ENCODE data around the gene GLS. TPM values are rescaled to one million over a fixed set of nuclear protein-coding genes. Genes with fewer than 3 reads are reported as not detected.

The GLS gene
- total and polyA plus RNA-seq, 9 donors, result 20.2 to 141 (median 76.0) TPM

- Histone ChIP-seq H3K36me3 (no peaks in the 10 kb centered on the region), H3K27me3 (no peaks in the 10 kb centered on the region), H3K27ac (no peak overlapping the region), H3K4me1 (ENCODE audit: insufficient read depth) (peaks cover 2% of the 10 kb centered on the region), H3K9me3 (no peaks in the 10 kb centered on the region), H3K4me3 (no peak overlapping the region)
- TF ChIP-seq CTCF (IDR thresholded peaks at IDR 0.05) (no peak), POLR2A (IDR thresholded peaks at IDR 0.05) (no peak), EP300 (IDR thresholded peaks at IDR 0.05) (no peak)
- 79 to 80% (median 79%) methylated on average over 4 of the region's 4 CpGs for WGBS, 3 donors
- intact Hi-C loops (cut with DNase I), result no loop called here
- DNase-seq, result no peak
Observed at GRCh38 chr2:190840569-190841172, 40.0 kb upstream of the GLS start.

- WGBS, 3 donors, result 83 to 86% (median 86%) methylated on average over 8 of the region's 8 CpGs
- peaks cover 4% of the 10 kb centered on the region for H3K4me1 ChIP-seq (ENCODE audit: insufficient read depth)
Observed at GRCh38 chr2:190841707-190842505, 38.7 kb upstream of the GLS start.

GRCh38 chr2:190842606-190843104 is 38.0 kb upstream of the GLS start:
- no peaks in the 10 kb centered on the region for H3K9me3 ChIP-seq
- 81 to 96% (median 95%) methylated on average over 1 of the region's 1 CpG for WGBS, 3 donors
- no peaks in the 10 kb centered on the region for H3K27me3 ChIP-seq
- intact Hi-C loops (cut with DNase I), result no loop called here
- TF ChIP-seq CTCF (IDR thresholded peaks at IDR 0.05) (no peak), POLR2A (IDR thresholded peaks at IDR 0.05) (no peak), EP300 (IDR thresholded peaks at IDR 0.05) (no peak)
- no peak overlapping the region for H3K27ac ChIP-seq
- no peak overlapping the region for H3K4me3 ChIP-seq
- no peaks in the 10 kb centered on the region for H3K36me3 ChIP-seq
- no peak for DNase-seq
- peaks cover 4% of the 10 kb centered on the region for H3K4me1 ChIP-seq (ENCODE audit: insufficient read depth)

More at GRCh38 chr2:190841707-190842505, 38.7 kb upstream of the GLS start:
- Histone ChIP-seq H3K9me3 (no peaks in the 10 kb centered on the region), H3K4me3 (no peak overlapping the region), H3K27me3 (no peaks in the 10 kb centered on the region), H3K36me3 (no peaks in the 10 kb centered on the region), H3K27ac (no peak overlapping the region)
- no peak for TF ChIP-seq CTCF (IDR thresholded peaks at IDR 0.05)
- TF ChIP-seq EP300 (IDR thresholded peaks at IDR 0.05), result no peak
- TF ChIP-seq POLR2A (IDR thresholded peaks at IDR 0.05), result no peak
- intact Hi-C loops (cut with DNase I), result no loop called here
- no peak for DNase-seq

- no peak overlapping the region for H3K27ac ChIP-seq
- whole genome bisulfite sequencing, 3 donors, result 93 to 95% (median 93%) methylated on average over 3 of the region's 3 CpGs
- TF ChIP-seq CTCF (IDR thresholded peaks at IDR 0.05) (no peak), EP300 (IDR thresholded peaks at IDR 0.05) (no peak), POLR2A (IDR thresholded peaks at IDR 0.05) (no peak)
Observed at GRCh38 chr2:190843890-190844699, 36.5 kb upstream of the GLS start.

More at GRCh38 chr2:190843890-190844699, 36.5 kb upstream of the GLS start:
- Histone ChIP-seq H3K4me1 (ENCODE audit: insufficient read depth) (peaks cover 3% of the 10 kb centered on the region), H3K36me3 (no peaks in the 10 kb centered on the region), H3K4me3 (no peak overlapping the region), H3K9me3 (no peaks in the 10 kb centered on the region), H3K27me3 (no peaks in the 10 kb centered on the region)
- DNase-seq, result no peak
- intact Hi-C loops (cut with DNase I), result no loop called here
